H1 (cell line): Measurements from ENCODE around the gene ZNF532. TPM values are rescaled to one million over a fixed set of nuclear protein-coding genes. Genes with fewer than 3 reads are reported as not detected.
A peak's percentile ranks its signal among the peaks of the same experiment; 100 is the strongest.

Experiments
- CTCF ChIA-PET: fragments of 300-600 bp; sonication (Branson Sonifier 250); formaldehyde crosslinking; loops from one replicate; lab custom pipeline; 2021; ENCODE audit not compliant: partially characterized antibody; lab: Charles Lee
- POLR2A ChIA-PET: fragments of 300-600 bp; sonication (Branson Sonifier 250); formaldehyde crosslinking; loops from one replicate; lab custom pipeline; 2021; ENCODE audit warnings: inconsistent platforms; ENCODE audit not compliant: partially characterized antibody; lab: Charles Lee
- DNase-seq, 2 experiments: peaks; one replicate each; pipeline versions ENCODE4 v3.0.0 to v3.0.0-alpha.2; 2010 to 2022; ENCODE audit warnings: low spot score in 2 of 2, low read depth in 1 of 2, mixed read lengths in 1 of 2
- FAIRE-seq: peaks from 2 replicates; lab custom pipeline; 2011; peaks lifted over from hg19 to GRCh38; lab: Jason Lieb, UNC
- H2AFZ ChIP-seq: 2 replicates; pipeline ENCODE4 v1.8.1; 2012; ENCODE audit warnings: low read length, inconsistent platforms
- H2AK5ac ChIP-seq: 2 replicates; pipeline ENCODE4 v1.6.1; 2013; ENCODE audit warnings: low read depth, low read length
- H2BK120ac ChIP-seq: replicated peaks from 2 replicates; pipeline ENCODE3; 2013; ENCODE audit warnings: low read depth, low read length, inconsistent platforms
- H2BK12ac ChIP-seq: 2 replicates; pipeline ENCODE4 v1.6.1; 2013; ENCODE audit warnings: low read depth, low read length
- H2BK15ac ChIP-seq: 2 replicates; pipeline ENCODE4 v1.6.1; 2013; ENCODE audit warnings: low read length
- H2BK20ac ChIP-seq: 2 replicates; pipeline ENCODE4 v1.6.1; 2013; ENCODE audit warnings: low read length
- H2BK5ac ChIP-seq: 2 replicates; pipeline ENCODE4 v1.6.1; 2013; ENCODE audit warnings: low read depth, low read length
- H3K14ac ChIP-seq: 2 replicates; pipeline ENCODE4 v1.6.1; 2013; ENCODE audit warnings: inconsistent platforms; ENCODE audit not compliant: insufficient read length
- H3K18ac ChIP-seq: 2 replicates; pipeline ENCODE4 v1.6.1; 2013; ENCODE audit warnings: low read length; ENCODE audit errors: extremely low read depth
- H3K23ac ChIP-seq: 2 replicates; pipeline ENCODE4 v1.6.1; 2013; ENCODE audit warnings: inconsistent platforms; ENCODE audit not compliant: insufficient read length
- H3K23me2 ChIP-seq: 2 replicates; pipeline ENCODE4 v1.6.1; 2013; ENCODE audit warnings: low read depth, low read length
- H3K27ac ChIP-seq: 2 replicates; pipeline ENCODE4 v1.6.1; 2011; ENCODE audit warnings: low read depth, low read length, inconsistent platforms
- H3K27me3 ChIP-seq, 4 experiments: replicated peaks in 1 of 4; 1 replicate in 1 of 4; 2 replicates in 3 of 4; pipeline versions ENCODE4 v1.6.1 to v1.8.1; 2011 to 2013; ENCODE audit warnings: low read length in 3 of 4, mild to moderate bottlenecking in 3 of 4, inconsistent platforms in 2 of 4, mixed read lengths in 2 of 4, moderate library complexity in 1 of 4; ENCODE audit not compliant: control insufficient read depth in 3 of 4, insufficient read depth in 3 of 4; ENCODE audit errors: extremely low read depth in 1 of 4
- H3K36me3 ChIP-seq, 4 experiments: 2 replicates each; pipeline versions ENCODE4 v1.6.1 to v1.8.1; 2011 to 2013; ENCODE audit warnings: mild to moderate bottlenecking in 4 of 4, low read length in 3 of 4, moderate library complexity in 2 of 4, control low read depth in 1 of 4, inconsistent platforms in 1 of 4; ENCODE audit not compliant: insufficient read depth in 4 of 4, control insufficient read depth in 2 of 4
- H3K4ac ChIP-seq: replicated peaks from 2 replicates; pipeline ENCODE3; 2013; ENCODE audit warnings: low read length, low read depth, mixed read lengths, inconsistent platforms; ENCODE audit not compliant: insufficient read length
- H3K4me1 ChIP-seq, 4 experiments: replicated peaks in 1 of 4; 1 replicate in 1 of 4; 2 replicates in 3 of 4; pipeline versions ENCODE4 v1.6.1 to v1.8.1; 2011 to 2013; ENCODE audit warnings: low read length in 3 of 4, inconsistent platforms in 2 of 4, mixed read lengths in 1 of 4; ENCODE audit not compliant: insufficient read depth in 4 of 4, control insufficient read depth in 3 of 4
- H3K4me2 ChIP-seq, 2 experiments: 2 replicates each; pipeline versions ENCODE4 v1.6.1 to v1.8.1; 2011 to 2013; ENCODE audit warnings: low read depth in 2 of 2, low read length in 2 of 2, control low read depth in 1 of 2, inconsistent platforms in 1 of 2, mild to moderate bottlenecking in 1 of 2; ENCODE audit not compliant: insufficient read depth in 1 of 2
- H3K4me3 ChIP-seq, 4 experiments: fragments of 200-600, 300-600 bp in 1 of 4; sonication (generic), shearing (Covaris generic), sonication (Bioruptor Twin) in 1 of 4; 2 replicates each; pipeline versions ENCODE4 v1.5.1 to v1.8.1; 2011 to 2016; ENCODE audit warnings: low read length in 4 of 4, low read depth in 3 of 4, control low read depth in 2 of 4, inconsistent platforms in 2 of 4, mild to moderate bottlenecking in 2 of 4, mixed read lengths in 1 of 4, moderate library complexity in 1 of 4; ENCODE audit not compliant: insufficient read depth in 2 of 4; ENCODE audit errors: extremely low read depth in 1 of 4
- H3K56ac ChIP-seq: replicated peaks from 2 replicates; pipeline ENCODE3; 2013; ENCODE audit warnings: low read depth, mild to moderate bottlenecking, mixed read lengths, low read length, inconsistent platforms; ENCODE audit not compliant: insufficient read length
- H3K79me1 ChIP-seq: 2 replicates; pipeline ENCODE4 v1.6.1; 2013; ENCODE audit warnings: low read depth, low read length, control low read depth
- H3K79me2 ChIP-seq, 2 experiments: 2 replicates each; pipeline versions ENCODE4 v1.6.1 to v1.8.1; 2012 to 2013; ENCODE audit warnings: low read length in 2 of 2, mild to moderate bottlenecking in 2 of 2, inconsistent platforms in 1 of 2; ENCODE audit not compliant: insufficient read depth in 2 of 2, control insufficient read depth in 1 of 2
- H3K9ac ChIP-seq, 4 experiments: replicated peaks in 1 of 4; 1 replicate in 1 of 4; 2 replicates in 3 of 4; pipeline versions ENCODE4 v1.6.1 to v1.8.1; 2011 to 2013; ENCODE audit warnings: low read depth in 3 of 4, low read length in 3 of 4, control low read depth in 2 of 4, mild to moderate bottlenecking in 2 of 4, moderate library complexity in 2 of 4, inconsistent platforms in 1 of 4; ENCODE audit errors: extremely low read depth in 1 of 4
- H3K9me3 ChIP-seq, 2 experiments: 2 replicates each; pipeline versions ENCODE4 v1.6.1 to v1.8.1; 2012 to 2013; ENCODE audit warnings: mild to moderate bottlenecking in 2 of 2, moderate library complexity in 2 of 2, control low read depth in 1 of 2, inconsistent platforms in 1 of 2, low read depth in 1 of 2, low read length in 1 of 2, mixed read lengths in 1 of 2; ENCODE audit not compliant: insufficient read depth in 2 of 2
- H4K20me1 ChIP-seq, 2 experiments: replicated peaks in 1 of 2; 2 replicates each; pipeline versions ENCODE3 to v1.8.1; 2011 to 2013; ENCODE audit warnings: inconsistent platforms in 2 of 2, low read length in 2 of 2, mild to moderate bottlenecking in 1 of 2; ENCODE audit not compliant: insufficient read depth in 2 of 2, control insufficient read depth in 1 of 2
- H4K5ac ChIP-seq: 2 replicates; pipeline ENCODE4 v1.6.1; 2013; ENCODE audit warnings: low read length, low read depth, mixed read lengths, inconsistent platforms; ENCODE audit not compliant: insufficient read length
- H4K8ac ChIP-seq: 2 replicates; pipeline ENCODE4 v1.8.0; 2013; ENCODE audit warnings: mild to moderate bottlenecking, moderate library complexity, low read length, inconsistent platforms; ENCODE audit not compliant: insufficient read depth; ENCODE audit errors: extremely low read depth
- H4K91ac ChIP-seq: replicated peaks from 2 replicates; pipeline ENCODE3; 2013; ENCODE audit warnings: low read length, mixed read lengths, inconsistent platforms; ENCODE audit not compliant: insufficient read length
- ASH2L ChIP-seq: fragments of 200-600, 300-600 bp; sonication (generic); IDR thresholded peaks from one replicate; pipeline ENCODE4 v1.7.1; 2017; ENCODE audit warnings: low read length
- ATF3 ChIP-seq: IDR thresholded peaks from 2 replicates; pipeline ENCODE4 v1.6.1; 2011; ENCODE audit warnings: low read depth, mild to moderate bottlenecking, low read length; ENCODE audit not compliant: insufficient read depth
- CHD1 ChIP-seq: IDR thresholded peaks from 2 replicates; pipeline ENCODE4 v1.6.1; 2012; ENCODE audit warnings: low read depth, low read length, improper control_type of control experiment
- FOSL1 ChIP-seq: IDR thresholded peaks from 2 replicates; pipeline ENCODE4 v1.6.1; 2011; ENCODE audit warnings: mild to moderate bottlenecking, low read depth, low read length, moderate library complexity; ENCODE audit not compliant: insufficient read depth
- JUN ChIP-seq: IDR thresholded peaks from 2 replicates; pipeline ENCODE4 v1.6.1; 2011; ENCODE audit warnings: low read depth, mild to moderate bottlenecking, improper control_type of control experiment, low read length
- POLR2AphosphoS5 ChIP-seq: IDR thresholded peaks from 2 replicates; pipeline ENCODE4 v1.6.1; 2011; ENCODE audit warnings: low read depth, low read length
- TCF12 ChIP-seq: IDR thresholded peaks from 2 replicates; pipeline ENCODE4 v1.6.1; 2011; ENCODE audit warnings: low read depth, mild to moderate bottlenecking, low read length
- WGBS, 2 experiments: shearing (Covaris generic) in 1 of 2; methylation state at CpG; one replicate each; pipeline versions ENCODE4 v1.1.6 to v1.1.7; 2013 to 2015; ENCODE audit warnings: low lambda C conversion rate in 2 of 2, mixed read lengths in 2 of 2, inconsistent platforms in 1 of 2, low coverage in 1 of 2, missing lambda C conversion rate in 1 of 2; ENCODE audit not compliant: insufficient replicate concordance in 2 of 2, insufficient coverage in 1 of 2, insufficient read length in 1 of 2; ENCODE audit errors: extremely low coverage in 1 of 2, missing lambda C conversion rate in 1 of 2; 5-methylcytosine and 5-hydroxymethylcytosine counted together
- polyA plus RNA-seq, 7 experiments: library from polyadenylated mRNA; depleted of rRNA in 3 of 7; stranded (reverse) in 5 of 7; unstranded in 2 of 7; fragments of >200 nt in 5 of 7; fragments of 200-250 nt in 2 of 7; gene quantifications; 1 replicate in 5 of 7; 2 replicates in 1 of 7; 4 replicates in 1 of 7; pipeline versions ENCODE4 v1.2.1 to v1.2.3, GENCODE V29; 2011 to 2013; ENCODE audit warnings: missing spikeins in 2 of 7, mixed read lengths in 2 of 7
- total RNA-seq: library from RNA; stranded (reverse); fragmentation: NEBNext Ultra II Directional; extraction: Animal tissue kit (Norgen Biotek cat#: 25700); gene quantifications from 2 replicates; pipeline ENCODE4 v1.2.1, GENCODE V29; 2021

ZNF532 gene
- total and polyA plus RNA-seq, 2 of the 8 experiments (the other 6 are each of a cell fraction or from before 2014, with no cell fraction given): 143 to 240 TPM

GRCh38 chr18:58865701-58866065 lies 1.0 kb downstream of the ZNF532 start:
- H2BK5ac ChIP-seq: peak overlapping the region; percentile 48; the same call in 1 of the 2 replicates
- no peak overlapping the region for H3K56ac ChIP-seq
- ChIA-PET POLR2A (interaction anchor here (0.8 to 29.3 kb wide), 17 partner anchors 13 to 154 kb away, joined by 3 to 622 read pairs (median 9); no protein-coding TSS in a partner anchor), CTCF (interaction anchor here (2.4 kb wide), 1 partner anchor 17 kb away, joined by 16 read pairs; no protein-coding TSS in a partner anchor)
- peaks cover 8% of the 10 kb centered on the region for H3K23me2 ChIP-seq
- peaks cover 23 to 53% (median 40%) of the 10 kb centered on the region in 4 experiments for H3K4me1 ChIP-seq
- H2AFZ ChIP-seq: no peak overlapping the region
- H3K79me1 ChIP-seq: peaks cover 3% of the 10 kb centered on the region; the same call in 1 of the 2 replicates
- H3K18ac ChIP-seq: peak overlapping the region; percentile 39; the same call in 1 of the 2 replicates
- H2BK12ac ChIP-seq: peak overlapping the region; percentile 41; the same call in 1 of the 2 replicates
- no peak overlapping the region for H4K8ac ChIP-seq
- H3K23ac ChIP-seq: no peak overlapping the region
- H2BK120ac ChIP-seq: no peak overlapping the region
- DNase-seq (no peak), FAIRE-seq (no peak)
- no peak overlapping the region for H3K14ac ChIP-seq
- H4K5ac ChIP-seq: peak overlapping the region; percentile 5
- H3K4me3 ChIP-seq: peak overlapping the region; percentile 7 to 61 (median 30); a peak in 4 of 8 replicates
- no peak overlapping the region for H2BK15ac ChIP-seq
- no peaks in the 10 kb centered on the region for H3K27me3 ChIP-seq
- peak overlapping the region; percentile 93 for H3K27ac ChIP-seq
- H3K79me2 ChIP-seq: peaks cover 37 to 80% of the 10 kb centered on the region in 2 experiments
- no peak for TF ChIP-seq ATF3
- 0 out of 2 replicates have a peak, but pooled peaks have one; percentile 10 for TF ChIP-seq POLR2AphosphoS5
- no peak for TF ChIP-seq JUN
- no peak for TF ChIP-seq ASH2L
- TF ChIP-seq TCF12: no peak
- no peak for TF ChIP-seq FOSL1
- TF ChIP-seq CHD1: no peak
- H3K9me3 ChIP-seq: peaks cover 3 to 5% of the 10 kb centered on the region in 2 experiments; a peak in 2 of 4 replicates
- H3K9ac ChIP-seq: peak overlapping the region in 3 of 4 experiments; percentile 33 to 78 (median 69); a peak in 3 of 7 replicates
- peak overlapping the region; percentile 18; the same call in 1 of the 2 replicates for H2AK5ac ChIP-seq
- H2BK20ac ChIP-seq: no peak overlapping the region; the same call in 1 of the 2 replicates
- H3K36me3 ChIP-seq: peaks cover 14 to 55% (median 37%) of the 10 kb centered on the region in 4 experiments
- H3K4ac ChIP-seq: no peak overlapping the region
- 71% methylated on average over 8 of the region's 8 CpGs; no CpG with 5 or more reads in 1 of the 2 experiments for WGBS, 2 experiments
- peak overlapping the region; percentile 77 to 82 for H3K4me2 ChIP-seq
- H4K91ac ChIP-seq: peak overlapping the region; percentile 9
- H4K20me1 ChIP-seq: peaks cover 2 to 9% of the 10 kb centered on the region in 2 experiments
